ENCODE measurements around the gene ENPEP.
"Not testable (repeated sequence)": the region's sequence is repeated elsewhere in the genome, so short reads cannot be mapped to it uniquely, and the experiment has no call there.

ENPEP gene

GRCh38 chr4:110484767-110485166, 8.8 kb downstream of the ENPEP start:
- DNase-seq = no peak

- no peak for DNase-seq
These were observed 9.5 kb downstream of the ENPEP start for GRCh38 chr4:110485452-110485851.

GRCh38 chr4:110486256-110486655, 10.3 kb downstream of the ENPEP start:
- DNase-seq = no peak

GRCh38 chr4:110486850-110487249, 10.9 kb downstream of the ENPEP start:
- not testable (repeated sequence) for DNase-seq

GRCh38 chr4:110487873-110488272, 11.9 kb downstream of the ENPEP start:
- no peak for DNase-seq

GRCh38 chr4:110489901-110490508, 14.1 kb downstream of the ENPEP start:
- no peak for DNase-seq

GRCh38 chr4:110492522-110492921, 16.6 kb downstream of the ENPEP start:
- DNase-seq = no peak

GRCh38 chr4:110493520-110493919, 17.6 kb downstream of the ENPEP start:
- DNase-seq = no peak

GRCh38 chr4:110498420-110498819, 22.5 kb downstream of the ENPEP start:
- no peak for DNase-seq

- no peak for DNase-seq
These were observed 23.2 kb downstream of the ENPEP start for GRCh38 chr4:110499126-110499525.

- DNase-seq = no peak
These were observed 25.9 kb downstream of the ENPEP start for GRCh38 chr4:110501826-110502225.

GRCh38 chr4:110503270-110504083, 27.5 kb downstream of the ENPEP start:
- no peak for DNase-seq

- DNase-seq = no peak
These were observed 28.1 kb downstream of the ENPEP start for GRCh38 chr4:110504084-110504435.

- no peak for DNase-seq
These were observed 29.5 kb downstream of the ENPEP start for GRCh38 chr4:110505440-110505839.

- DNase-seq = peak; percentile 20
These were observed 33.1 kb downstream of the ENPEP start for GRCh38 chr4:110508827-110509710.

GRCh38 chr4:110510277-110510676, 34.3 kb downstream of the ENPEP start:
- no peak for DNase-seq

- peak; percentile 46 for DNase-seq
These were observed 35.1 kb downstream of the ENPEP start for GRCh38 chr4:110510955-110511544.

- no peak for DNase-seq
These were observed 36.9 kb downstream of the ENPEP start for GRCh38 chr4:110512901-110513300.

- DNase-seq = peak; percentile 26
These were observed 39.0 kb downstream of the ENPEP start for GRCh38 chr4:110514889-110515479.

- DNase-seq = no peak
These were observed 39.7 kb downstream of the ENPEP start for GRCh38 chr4:110515676-110516075.

- peak; percentile 66 for DNase-seq
These were observed 40.4 kb downstream of the ENPEP start for GRCh38 chr4:110516106-110516922.
